GM21515 (cell line): ENCODE measurements around the gene SERPINE3.
A peak's percentile ranks its signal among the peaks of the same experiment; 100 is the strongest.

ENCODE experiments used
- ATAC-seq: cut with Tn5 transposase; IDR thresholded peaks from one replicate; pipeline ENCODE4 v1.9.1; 2021; ENCODE audit not compliant: unreplicated experiment

Gene SERPINE3

GRCh38 chr13:51360489-51360888, 21.0 kb downstream of the SERPINE3 start:
- no peak for ATAC-seq

DNA sequence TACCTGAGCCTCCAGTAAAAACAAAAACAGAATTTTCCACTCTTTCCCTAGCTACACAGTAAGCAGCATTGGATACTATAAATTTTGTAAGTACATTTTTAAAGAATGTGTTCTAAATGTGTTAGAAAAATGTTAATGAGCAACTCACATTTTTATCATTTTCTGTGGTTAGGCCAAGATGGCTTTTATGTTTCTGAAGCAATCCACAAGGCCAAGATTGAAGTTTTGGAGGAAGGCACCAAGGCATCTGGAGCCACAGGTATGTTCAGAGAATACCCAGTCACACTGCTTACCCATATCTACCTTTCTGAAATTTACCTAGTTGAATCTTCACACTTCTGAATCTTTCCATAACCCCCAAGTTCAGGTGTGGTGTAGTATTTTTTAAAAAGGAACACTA, 21.6 kb downstream of the SERPINE3 start:
- ATAC-seq, result no peak

GRCh38 chr13:51363625-51364024, 24.1 kb downstream of the SERPINE3 start:
- ATAC-seq, result no peak

DNA sequence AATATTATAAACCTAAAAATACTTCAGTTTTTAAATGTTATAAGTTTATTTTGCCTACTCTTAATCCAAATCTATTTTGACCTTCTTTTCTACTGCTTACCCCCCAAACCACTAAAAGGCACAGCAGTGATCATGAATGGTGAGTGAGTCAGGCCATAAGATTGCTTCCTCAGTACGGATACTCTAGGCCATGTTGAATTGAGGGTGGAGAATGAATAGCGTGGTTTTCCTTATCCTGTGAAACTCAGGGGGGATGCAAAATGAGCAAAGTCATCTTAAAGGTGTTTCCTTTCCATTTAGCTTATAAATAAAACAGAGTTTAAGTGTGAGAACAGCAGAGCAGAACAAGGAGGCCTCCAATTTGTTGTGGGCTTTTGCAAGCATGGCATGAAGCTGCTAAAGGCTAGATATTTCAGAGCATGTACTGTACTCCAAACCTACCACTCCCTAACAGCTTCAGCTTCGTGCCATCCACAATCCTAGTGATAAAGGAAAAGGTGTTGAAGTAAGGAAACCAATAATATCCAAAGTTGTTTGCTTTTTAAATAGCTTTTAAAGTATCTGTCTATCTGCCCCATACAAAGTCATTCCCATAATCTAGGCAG, 25.0 kb downstream of the SERPINE3 start:
- no peak for ATAC-seq

DNA sequence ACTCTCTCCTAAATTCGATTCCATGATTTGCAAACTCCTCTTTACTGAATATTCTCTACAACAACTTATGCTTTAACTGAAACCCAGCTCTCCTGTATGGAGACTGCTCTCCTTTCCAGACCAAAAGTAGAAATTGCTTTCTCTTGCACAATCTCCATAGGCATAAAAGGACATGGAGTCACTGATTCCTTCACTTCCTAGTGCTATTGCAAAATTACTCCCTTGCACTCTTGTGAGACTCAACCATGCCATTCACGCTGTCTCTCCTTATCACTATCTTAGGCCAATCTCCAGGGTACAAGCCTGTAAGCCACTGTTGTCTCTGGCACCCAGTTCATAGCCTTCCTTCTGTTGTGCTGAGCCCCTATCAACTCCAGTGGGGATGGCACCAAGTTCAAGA, 30.6 kb downstream of the SERPINE3 start:
- ATAC-seq, result no peak

DNA sequence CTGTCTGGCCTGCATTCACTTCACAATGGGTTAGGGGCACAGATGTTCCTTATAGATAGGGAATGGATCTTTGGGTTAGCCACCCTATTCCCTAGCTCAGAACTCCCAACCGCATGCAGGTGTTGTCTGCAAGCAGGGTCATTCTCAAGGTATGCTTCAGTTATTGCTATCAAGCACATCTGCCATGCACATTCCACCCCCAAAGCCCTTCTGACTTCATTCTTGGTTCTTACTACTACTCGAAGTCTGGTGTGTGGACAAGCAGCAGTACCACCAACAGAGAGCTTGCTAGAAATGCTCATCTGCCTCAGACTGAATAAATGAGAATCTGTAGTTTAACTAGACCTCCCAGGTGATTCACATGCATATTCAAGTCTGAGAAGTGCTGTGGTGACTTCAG, 31.3 kb downstream of the SERPINE3 start:
- no peak for ATAC-seq

DNA sequence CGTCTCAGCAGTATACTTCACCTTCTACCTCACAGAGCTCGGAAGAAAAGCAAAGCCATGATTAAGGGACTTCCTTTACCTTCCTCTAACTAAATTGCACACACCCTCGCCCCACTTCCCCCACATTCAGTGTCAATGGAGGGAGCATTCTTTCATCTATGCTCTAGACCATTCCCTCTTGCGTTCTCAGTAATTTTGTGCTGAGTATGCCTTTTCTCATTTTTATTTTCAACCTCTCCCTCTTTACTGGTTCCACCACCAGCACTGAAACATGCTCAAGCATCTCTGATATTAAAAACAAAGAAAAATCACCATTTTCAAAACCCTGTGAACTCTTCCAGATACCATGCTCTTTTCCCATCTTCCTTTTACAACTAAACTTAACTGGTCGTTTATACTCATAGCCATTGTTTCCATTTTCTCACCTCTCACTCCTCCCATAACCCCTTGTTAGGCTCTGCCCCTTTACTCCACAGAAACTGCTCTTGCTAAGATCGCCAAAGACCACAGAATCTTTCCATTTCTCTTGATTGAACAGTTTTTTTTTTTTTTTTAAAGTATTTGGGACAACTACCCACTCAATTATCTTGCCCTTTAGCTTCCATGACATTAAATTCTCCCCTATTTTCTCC, 32.4 kb downstream of the SERPINE3 start:
- no peak for ATAC-seq

DNA sequence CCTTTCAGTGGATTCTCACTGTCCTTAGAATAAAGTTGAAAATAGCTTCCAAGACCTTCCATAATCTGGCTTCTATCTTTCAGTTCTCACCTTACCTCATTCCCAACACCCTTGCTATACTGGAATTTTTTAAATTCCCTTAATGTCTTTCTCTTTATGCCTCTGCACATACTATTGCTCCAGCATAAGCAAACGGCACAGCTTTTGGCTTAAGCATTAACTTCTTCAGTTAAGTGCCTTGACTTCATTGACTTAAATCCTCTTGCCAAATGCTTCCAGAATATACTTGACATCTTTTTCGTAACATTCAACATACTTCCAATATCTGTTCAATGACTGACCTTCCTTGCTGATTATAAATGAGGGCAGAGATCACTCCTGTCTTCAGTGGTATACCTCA, 34.0 kb downstream of the SERPINE3 start:
- ATAC-seq, result no peak

DNA sequence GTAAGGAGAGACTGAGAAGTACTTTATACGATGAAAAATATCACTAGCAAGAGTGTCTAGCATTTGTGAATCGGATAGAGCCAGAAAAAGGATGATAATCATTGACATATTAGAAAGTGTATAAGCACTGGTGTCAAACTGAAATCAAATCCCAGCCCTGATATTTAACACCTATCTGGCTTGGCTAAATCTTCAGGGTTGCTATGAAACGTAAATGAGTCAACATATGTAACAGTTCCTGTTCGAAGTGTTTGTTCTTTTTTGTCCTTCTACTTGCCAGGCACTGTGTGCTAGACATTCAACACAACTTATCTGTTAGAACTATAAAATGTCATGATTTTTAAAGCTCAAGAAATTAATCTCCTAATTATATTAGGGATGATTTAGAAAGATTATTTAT, 40.8 kb downstream of the SERPINE3 start:
- no peak for ATAC-seq

GRCh38 chr13:51385114-51385513, 45.6 kb downstream of the SERPINE3 start:
- ATAC-seq, result no peak

DNA sequence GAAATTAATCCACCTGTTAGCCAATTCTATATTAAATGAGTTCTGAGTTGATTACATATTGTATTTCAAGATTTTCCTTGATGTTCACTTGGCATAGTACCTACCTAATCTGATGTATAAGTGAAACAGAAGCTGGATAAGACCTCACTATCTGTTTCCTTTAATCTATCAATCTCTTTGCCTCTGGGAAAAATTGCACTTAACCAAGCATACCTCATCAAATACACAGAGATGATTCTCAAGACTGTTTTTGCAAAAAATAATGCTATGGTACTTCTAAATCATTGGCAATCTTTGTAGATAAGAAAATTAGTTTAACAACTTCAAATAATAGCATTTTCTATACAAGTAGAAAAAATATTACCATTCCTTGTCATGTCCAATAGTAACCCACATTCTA, 55.2 kb downstream of the SERPINE3 start:
- no peak for ATAC-seq

DNA sequence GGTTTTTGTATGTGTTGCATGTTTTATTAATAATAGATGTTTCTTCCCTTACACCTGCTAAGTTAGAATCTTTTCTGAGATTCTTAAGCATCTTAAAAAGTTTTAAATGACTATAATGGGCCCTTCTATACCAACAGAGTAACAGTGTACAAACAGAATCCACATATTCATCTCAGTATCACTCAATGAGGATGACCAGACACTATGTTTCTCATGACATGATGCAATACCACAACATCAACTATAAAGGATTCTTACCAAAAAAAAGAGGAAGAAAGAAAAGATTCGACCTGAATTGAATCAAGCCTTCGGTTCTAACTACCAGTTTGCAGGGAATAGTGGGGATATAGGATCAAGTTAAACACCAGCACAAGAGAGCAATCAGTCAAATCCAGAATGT, 56.9 kb downstream of the SERPINE3 start:
- peak; percentile 54 for ATAC-seq

DNA sequence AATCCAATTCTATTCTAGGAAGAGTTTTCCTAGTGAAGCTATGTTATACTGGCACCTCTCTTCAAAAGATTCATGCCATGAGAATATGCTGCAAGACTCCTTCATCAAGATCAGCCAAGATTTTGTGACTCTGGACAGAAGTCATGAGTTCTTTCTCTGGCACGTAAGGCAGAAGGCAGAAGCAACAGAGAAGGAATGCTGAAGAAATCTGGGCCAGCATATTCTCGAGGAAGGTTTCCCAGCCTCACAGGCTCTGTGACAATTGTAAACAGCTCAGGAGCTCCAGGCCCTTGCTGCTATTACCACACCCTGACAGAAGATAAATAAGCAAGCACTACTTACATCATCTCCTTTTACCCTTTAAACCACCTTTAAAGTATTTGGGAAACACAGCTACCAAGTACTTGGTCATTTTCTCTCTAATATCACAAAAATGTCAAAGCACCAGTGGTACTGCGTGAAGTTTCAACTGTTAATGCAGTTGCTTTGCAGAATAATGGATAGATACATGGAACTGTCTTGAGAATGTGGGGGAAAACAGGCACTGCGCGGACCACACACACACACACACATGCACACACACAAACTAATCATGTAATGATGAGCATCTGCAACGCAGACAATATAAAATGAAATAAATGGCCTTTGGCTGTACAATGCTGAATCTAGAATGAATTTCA, 57.9 kb downstream of the SERPINE3 start:
- ATAC-seq, result no peak

DNA sequence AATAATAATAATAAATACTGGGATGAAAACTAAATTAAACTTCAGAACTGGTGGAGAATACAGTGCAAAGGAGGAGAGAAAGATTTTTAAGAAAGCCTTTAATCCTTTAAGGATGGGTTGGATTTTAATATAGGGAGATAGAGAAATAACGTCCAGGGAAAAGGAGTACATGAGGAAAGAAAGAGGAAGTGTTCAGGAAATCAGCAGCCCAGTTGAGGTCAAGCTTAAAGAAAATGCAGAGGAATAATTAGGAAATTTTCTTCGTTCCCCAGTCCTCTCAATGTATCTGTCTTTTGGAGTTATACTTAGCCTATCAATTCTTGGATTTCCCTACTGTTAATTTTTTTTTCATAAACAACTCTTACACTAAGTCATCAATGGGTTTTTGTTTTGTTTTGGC, 65.7 kb downstream of the SERPINE3 start:
- no peak for ATAC-seq

GRCh38 chr13:51412431-51412830, 72.9 kb downstream of the SERPINE3 start:
- no peak for ATAC-seq
